DOHH2 (cell line): Measurements from ENCODE around the gene C3AR1.
A peak's percentile ranks its signal among the peaks of the same experiment; 100 is the strongest.

Experiments
- H3F3A ChIP-seq: fragments of 200-600 bp; sonication (generic), shearing (Covaris generic); 2 replicates; pipeline ENCODE4 v1.6.0; 2016; ENCODE audit warnings: antibody characterized with exemption, mild to moderate bottlenecking; ENCODE audit not compliant: control insufficient read depth, insufficient read depth
- H3K27ac ChIP-seq: fragments of 200-600 bp; sonication (generic); 2 replicates; pipeline ENCODE4 v1.5.1; 2014; ENCODE audit warnings: low read depth, mild to moderate bottlenecking, low read length, moderate library complexity
- H3K27me3 ChIP-seq: fragments of 200-600 bp; sonication (generic); 2 replicates; pipeline ENCODE4 v1.6.1; 2014; ENCODE audit warnings: mild to moderate bottlenecking, low read length, mixed read lengths; ENCODE audit not compliant: control insufficient read depth
- H3K36me3 ChIP-seq: fragments of 200-600 bp; sonication (generic); 2 replicates; pipeline ENCODE4 v1.6.1; 2014; ENCODE audit warnings: mild to moderate bottlenecking, low read length, moderate library complexity, mixed read lengths; ENCODE audit not compliant: control insufficient read depth
- H3K4me1 ChIP-seq: fragments of 200-600 bp; sonication (generic); 2 replicates; pipeline ENCODE4 v1.6.1; 2014; ENCODE audit warnings: mild to moderate bottlenecking, low read length, mixed read lengths; ENCODE audit not compliant: control insufficient read depth
- H3K4me2 ChIP-seq: fragments of 200-600 bp; sonication (generic); 2 replicates; pipeline ENCODE4 v1.6.0; 2014; ENCODE audit warnings: mild to moderate bottlenecking, low read length, moderate library complexity
- H3K4me3 ChIP-seq: fragments of 200-600 bp; sonication (generic); 2 replicates; pipeline ENCODE4 v1.5.1; 2014; ENCODE audit warnings: mild to moderate bottlenecking, low read length, mixed read lengths
- H3K79me2 ChIP-seq: fragments of 200-600 bp; sonication (generic); 2 replicates; pipeline ENCODE4 v1.6.1; 2014; ENCODE audit warnings: mild to moderate bottlenecking, low read length, mixed read lengths; ENCODE audit not compliant: control insufficient read depth
- H3K9me2 ChIP-seq: fragments of 200-600 bp; sonication (generic); replicated peaks from 2 replicates; pipeline ENCODE4 v1.6.1; 2014; ENCODE audit warnings: mild to moderate bottlenecking, low read length, mixed read lengths; ENCODE audit not compliant: control insufficient read depth
- H3K9me3 ChIP-seq: fragments of 200-600 bp; sonication (generic); 2 replicates; pipeline ENCODE4 v1.6.1; 2014; ENCODE audit warnings: antibody characterized with exemption, low read length, mixed read lengths; ENCODE audit not compliant: control insufficient read depth, insufficient read depth
- H4K20me1 ChIP-seq: fragments of 200-600 bp; sonication (generic); 2 replicates; pipeline ENCODE4 v1.6.0; 2014; ENCODE audit warnings: low read depth, mild to moderate bottlenecking, antibody characterized with exemption, low read length, moderate library complexity; ENCODE audit not compliant: control insufficient read depth, insufficient read depth
- CTCF ChIP-seq: fragments of 200-600 bp; sonication (generic); IDR thresholded peaks from one replicate; pipeline ENCODE4 v1.5.1; 2014; ENCODE audit warnings: antibody characterized with exemption, mild to moderate bottlenecking, low read depth, low read length; ENCODE audit not compliant: poor library complexity, severe bottlenecking
- EZH2phosphoT487 ChIP-seq: fragments of 200-600 bp; sonication (generic); IDR thresholded peaks from 2 replicates; pipeline ENCODE4 v1.6.1; 2017; ENCODE audit warnings: borderline replicate concordance, mild to moderate bottlenecking, antibody characterized with exemption, low read length, moderate library complexity, mixed read lengths

Gene C3AR1

GRCh38 chr12:8078398-8078797 is 12.2 kb upstream of the C3AR1 start:
- Histone ChIP-seq H3K9me3 (no peaks in the 10 kb centered on the region), H3K27ac (no peak overlapping the region), H3K36me3 (peaks cover 6% of the 10 kb centered on the region; the same call in 1 of the 2 replicates), H3K4me1 (peaks cover 20% of the 10 kb centered on the region), H4K20me1 (no peaks in the 10 kb centered on the region), H3K4me3 (no peak overlapping the region), H3K4me2 (no peak overlapping the region), H3K79me2 (peaks cover 28% of the 10 kb centered on the region), H3F3A (peaks cover 6% of the 10 kb centered on the region; the same call in 1 of the 2 replicates), H3K9me2 (no peaks in the 10 kb centered on the region), H3K27me3 (no peaks in the 10 kb centered on the region)
- TF ChIP-seq CTCF (peak; percentile 23), EZH2phosphoT487 (no peak)

GRCh38 chr12:8077207-8077606 is 11.0 kb upstream of the C3AR1 start:
- peaks cover 17% of the 10 kb centered on the region for H3K79me2 ChIP-seq
- no peaks in the 10 kb centered on the region for H3K9me3 ChIP-seq
- H3K4me2 ChIP-seq: no peak overlapping the region
- no peak for TF ChIP-seq EZH2phosphoT487
- TF ChIP-seq CTCF: no peak
- peaks cover 14% of the 10 kb centered on the region for H3K4me1 ChIP-seq
- no peaks in the 10 kb centered on the region for H3K9me2 ChIP-seq
- no peaks in the 10 kb centered on the region for H4K20me1 ChIP-seq
- no peaks in the 10 kb centered on the region for H3K27me3 ChIP-seq
- H3F3A ChIP-seq: peaks cover 3% of the 10 kb centered on the region; the same call in 1 of the 2 replicates
- no peak overlapping the region for H3K27ac ChIP-seq
- H3K36me3 ChIP-seq: peaks cover 6% of the 10 kb centered on the region; the same call in 1 of the 2 replicates
- no peak overlapping the region for H3K4me3 ChIP-seq

- no peak overlapping the region for H3K4me2 ChIP-seq
Observed at GRCh38 chr12:8076366-8076765, 10.2 kb upstream of the C3AR1 start.

More at GRCh38 chr12:8076366-8076765, 10.2 kb upstream of the C3AR1 start:
- Histone ChIP-seq H3K9me2 (no peaks in the 10 kb centered on the region), H3K79me2 (peaks cover 9% of the 10 kb centered on the region), H4K20me1 (no peaks in the 10 kb centered on the region), H3K36me3 (peaks cover under 1% of the 10 kb centered on the region; the same call in 1 of the 2 replicates), H3K4me3 (no peak overlapping the region), H3F3A (no peaks in the 10 kb centered on the region), H3K4me1 (peaks cover 14% of the 10 kb centered on the region), H3K27me3 (no peaks in the 10 kb centered on the region), H3K27ac (no peak overlapping the region), H3K9me3 (no peaks in the 10 kb centered on the region)
- TF ChIP-seq EZH2phosphoT487: no peak
- no peak for TF ChIP-seq CTCF
